OCI-M2 (cell line): ENCODE measurements around the gene TRPM2.
"Not testable (repeated sequence)": the region's sequence is repeated elsewhere in the genome, so short reads cannot be mapped to it uniquely, and the experiment has no call there.

ENCODE experiments used
- DNase-seq: peaks from one replicate; lab custom pipeline; 2025; ENCODE audit not compliant: unreplicated experiment; lab: John Stamatoyannopoulos, UW

Gene TRPM2

GRCh38 chr21:44392916-44393315 lies 39.5 kb downstream of the TRPM2 start:
- no peak for DNase-seq

- no peak for DNase-seq
Observed at GRCh38 chr21:44394733-44395132, 41.3 kb downstream of the TRPM2 start.

GRCh38 chr21:44395260-44395659 lies 41.8 kb downstream of the TRPM2 start:
- no peak for DNase-seq

- not testable (repeated sequence) for DNase-seq
Observed at GRCh38 chr21:44396803-44397202, 43.4 kb downstream of the TRPM2 start.

GRCh38 chr21:44397431-44398031 lies 44.1 kb downstream of the TRPM2 start:
- DNase-seq: no peak

- DNase-seq: no peak
Observed at GRCh38 chr21:44398499-44398898, 45.1 kb downstream of the TRPM2 start.

- no peak for DNase-seq
Observed at GRCh38 chr21:44399151-44399954, 45.9 kb downstream of the TRPM2 start.

- no peak for DNase-seq
Observed at GRCh38 chr21:44399955-44400790, 46.8 kb downstream of the TRPM2 start.

- no peak for DNase-seq
Observed at GRCh38 chr21:44400791-44401385, 47.5 kb downstream of the TRPM2 start.

GRCh38 chr21:44401386-44402160 lies 48.2 kb downstream of the TRPM2 start:
- no peak for DNase-seq

- DNase-seq: no peak
Observed at GRCh38 chr21:44402323-44403105, 49.1 kb downstream of the TRPM2 start.

- no peak for DNase-seq
Observed at GRCh38 chr21:44403106-44404020, 49.9 kb downstream of the TRPM2 start.

GRCh38 chr21:44404482-44404881 lies 51.1 kb downstream of the TRPM2 start:
- not testable (repeated sequence) for DNase-seq

GRCh38 chr21:44405091-44405947 lies 51.9 kb downstream of the TRPM2 start:
- DNase-seq: no peak

- DNase-seq: no peak
Observed at GRCh38 chr21:44405948-44406872, 52.8 kb downstream of the TRPM2 start.

GRCh38 chr21:44406953-44407352 lies 53.5 kb downstream of the TRPM2 start:
- DNase-seq: no peak

- no peak for DNase-seq
Observed at GRCh38 chr21:44407493-44407892, 54.1 kb downstream of the TRPM2 start.
